ENCODE results near the gene CLASP1. TPM values are rescaled to one million over a fixed set of nuclear protein-coding genes. Genes with fewer than 3 reads are reported as not detected.
"Not testable (repeated sequence)": the region's sequence is repeated elsewhere in the genome, so short reads cannot be mapped to it uniquely, and the experiment has no call there.

Gene CLASP1
- total RNA-seq, 1 donor from 2014 or later: 110 TPM

- Histone ChIP-seq H3K36me3 (no peaks in the 10 kb centered on the region), H3K4me2 (no peak overlapping the region), H3F3A (ENCODE audit: low read depth) (no peaks in the 10 kb centered on the region), H3K9me3 (ENCODE audit: low read depth) (no peaks in the 10 kb centered on the region), H3K79me2 (ENCODE audit: low read depth) (no peaks in the 10 kb centered on the region), H4K20me1 (ENCODE audit: low read depth) (no peaks in the 10 kb centered on the region), H3K9ac (no peak overlapping the region), H3K4me3 (no peak overlapping the region), H3K4me1 (no peaks in the 10 kb centered on the region), H2AFZ (replicated peaks) (no peak overlapping the region), H3K27ac (no peak overlapping the region), H3K27me3 (no peaks in the 10 kb centered on the region)
- Mint-ChIP-seq H3K4me3 (no peak overlapping the region), H3K27me3 (ENCODE audit: insufficient read depth, low read depth) (no peaks in the 10 kb centered on the region), H3K9me3 (no peaks in the 10 kb centered on the region), H3K27ac (no peak overlapping the region), H3K36me3 (no peaks in the 10 kb centered on the region), H3K4me1 (peaks cover 6% of the 10 kb centered on the region)
- TF ChIP-seq EZH2 (IDR thresholded peaks at IDR 0.05) (no peak), EZH2phosphoT487 (IDR thresholded peaks at IDR 0.05) (no peak), CTCF (IDR thresholded peaks at IDR 0.05) (no peak)
- no peak for DNase-seq (ENCODE audit: low spot score)
Measured at GRCh38 chr2:121298476-121298875, 350.8 kb downstream of the CLASP1 start.

GRCh38 chr2:121297866-121298265, 351.4 kb downstream of the CLASP1 start:
- not testable (repeated sequence) for H3K9me3 Mint-ChIP-seq; H3K27me3 Mint-ChIP-seq (ENCODE audit: insufficient read depth, low read depth); H3K9ac ChIP-seq; H4K20me1 ChIP-seq (ENCODE audit: low read depth); H3K4me3 ChIP-seq; H3K27ac ChIP-seq; H3K27ac Mint-ChIP-seq; H3K4me1 ChIP-seq; H3K9me3 ChIP-seq (ENCODE audit: low read depth); H3K27me3 ChIP-seq; H3K79me2 ChIP-seq (ENCODE audit: low read depth); H3F3A ChIP-seq (ENCODE audit: low read depth); DNase-seq (ENCODE audit: low spot score); H2AFZ ChIP-seq (replicated peaks); H3K4me1 Mint-ChIP-seq; H3K36me3 ChIP-seq; H3K36me3 Mint-ChIP-seq; H3K4me3 Mint-ChIP-seq; H3K4me2 ChIP-seq

GRCh38 chr2:121297217-121297830, 351.9 kb downstream of the CLASP1 start:
- DNase-seq (ENCODE audit: low spot score): peak; percentile 72
- no peaks in the 10 kb centered on the region for H3K79me2 ChIP-seq (ENCODE audit: low read depth)
- Mint-ChIP-seq H3K36me3 (no peaks in the 10 kb centered on the region), H3K4me1 (peaks cover 6% of the 10 kb centered on the region), H3K27ac (no peak overlapping the region), H3K4me3 (no peak overlapping the region), H3K27me3 (ENCODE audit: insufficient read depth, low read depth) (peaks cover 2% of the 10 kb centered on the region), H3K9me3 (no peaks in the 10 kb centered on the region)
- H3K36me3 ChIP-seq: no peaks in the 10 kb centered on the region
- H2AFZ ChIP-seq (replicated peaks): no peak overlapping the region
- TF ChIP-seq EZH2 (IDR thresholded peaks at IDR 0.05) (no peak), CTCF (IDR thresholded peaks at IDR 0.05) (peak; percentile 77)
- no peaks in the 10 kb centered on the region for H3F3A ChIP-seq (ENCODE audit: low read depth)
- no peaks in the 10 kb centered on the region for H4K20me1 ChIP-seq (ENCODE audit: low read depth)
- no peaks in the 10 kb centered on the region for H3K27me3 ChIP-seq
- H3K4me2 ChIP-seq: no peak overlapping the region
- no peak overlapping the region for H3K4me3 ChIP-seq
- no peaks in the 10 kb centered on the region for H3K4me1 ChIP-seq
- H3K9me3 ChIP-seq (ENCODE audit: low read depth): no peaks in the 10 kb centered on the region
- no peak overlapping the region for H3K27ac ChIP-seq
- H3K9ac ChIP-seq: no peak overlapping the region

- H3K4me3 ChIP-seq: no peak overlapping the region
- no peak overlapping the region for H3K9ac ChIP-seq
- H3K4me2 ChIP-seq: no peak overlapping the region
- no peaks in the 10 kb centered on the region for H3F3A ChIP-seq (ENCODE audit: low read depth)
- no peaks in the 10 kb centered on the region for H3K4me1 ChIP-seq
- H3K27ac ChIP-seq: no peak overlapping the region
- no peak for TF ChIP-seq CTCF (IDR thresholded peaks at IDR 0.05)
- TF ChIP-seq EZH2 (IDR thresholded peaks at IDR 0.05): no peak
- TF ChIP-seq EZH2phosphoT487 (IDR thresholded peaks at IDR 0.05): no peak
- Mint-ChIP-seq H3K27ac (no peak overlapping the region), H3K4me3 (no peak overlapping the region), H3K36me3 (no peaks in the 10 kb centered on the region), H3K4me1 (peaks cover 6% of the 10 kb centered on the region), H3K9me3 (no peaks in the 10 kb centered on the region), H3K27me3 (ENCODE audit: insufficient read depth, low read depth) (peaks cover 2% of the 10 kb centered on the region)
- H3K27me3 ChIP-seq: no peaks in the 10 kb centered on the region
- no peaks in the 10 kb centered on the region for H3K9me3 ChIP-seq (ENCODE audit: low read depth)
- H2AFZ ChIP-seq (replicated peaks): no peak overlapping the region
- H4K20me1 ChIP-seq (ENCODE audit: low read depth): no peaks in the 10 kb centered on the region
- H3K79me2 ChIP-seq (ENCODE audit: low read depth): no peaks in the 10 kb centered on the region
- no peak for DNase-seq (ENCODE audit: low spot score)
- no peaks in the 10 kb centered on the region for H3K36me3 ChIP-seq
Measured at GRCh38 chr2:121295911-121296650, 353.2 kb downstream of the CLASP1 start.
